Keratinocyte (primary cell): ENCODE measurements around the gene LSAMP.

Experiments used
- EZH2 ChIP-seq: IDR thresholded peaks from one replicate; pipeline ENCODE4 v1.6.1; 2012; ENCODE audit warnings: inconsistent platforms, mild to moderate bottlenecking, low read length, moderate library complexity
- TF ChIP-seq, protein P1 (sequence below), 3 experiments: IDR thresholded peaks in 1 of 3; conservative IDR thresholded peaks in 1 of 3; optimal IDR thresholded peaks in 1 of 3; 2 replicates in 2 of 3; 3 replicates in 1 of 3; pipeline versions ENCODE3 to v1.5.1; 2011; ENCODE audit warnings: low read length in 3 of 3, mild to moderate bottlenecking in 3 of 3, moderate library complexity in 2 of 3, control low read depth in 1 of 3, inconsistent platforms in 1 of 3; ENCODE audit not compliant: insufficient read depth in 2 of 3; ENCODE audit errors: extremely low read depth in 1 of 3

DNA sequence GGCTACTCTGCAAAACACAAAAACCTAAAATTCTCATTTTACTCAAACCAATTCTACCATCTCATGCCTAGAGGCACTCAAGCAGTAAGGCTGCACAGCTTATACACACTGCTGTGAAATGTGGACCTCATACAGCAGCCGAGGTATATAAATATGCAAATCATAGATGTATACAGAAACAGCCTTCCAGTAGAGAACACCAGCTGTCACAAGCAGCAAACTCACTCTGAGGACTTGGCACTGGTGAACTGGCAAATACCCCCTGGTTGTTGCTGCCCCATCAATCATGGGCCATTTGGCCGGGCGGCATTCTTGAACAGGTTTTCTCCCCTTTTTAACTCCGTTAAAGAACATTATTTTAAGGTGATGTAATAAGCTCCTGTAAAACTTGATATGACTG is 378.0 kb downstream of the LSAMP start:
- TF ChIP-seq, protein P1, sequence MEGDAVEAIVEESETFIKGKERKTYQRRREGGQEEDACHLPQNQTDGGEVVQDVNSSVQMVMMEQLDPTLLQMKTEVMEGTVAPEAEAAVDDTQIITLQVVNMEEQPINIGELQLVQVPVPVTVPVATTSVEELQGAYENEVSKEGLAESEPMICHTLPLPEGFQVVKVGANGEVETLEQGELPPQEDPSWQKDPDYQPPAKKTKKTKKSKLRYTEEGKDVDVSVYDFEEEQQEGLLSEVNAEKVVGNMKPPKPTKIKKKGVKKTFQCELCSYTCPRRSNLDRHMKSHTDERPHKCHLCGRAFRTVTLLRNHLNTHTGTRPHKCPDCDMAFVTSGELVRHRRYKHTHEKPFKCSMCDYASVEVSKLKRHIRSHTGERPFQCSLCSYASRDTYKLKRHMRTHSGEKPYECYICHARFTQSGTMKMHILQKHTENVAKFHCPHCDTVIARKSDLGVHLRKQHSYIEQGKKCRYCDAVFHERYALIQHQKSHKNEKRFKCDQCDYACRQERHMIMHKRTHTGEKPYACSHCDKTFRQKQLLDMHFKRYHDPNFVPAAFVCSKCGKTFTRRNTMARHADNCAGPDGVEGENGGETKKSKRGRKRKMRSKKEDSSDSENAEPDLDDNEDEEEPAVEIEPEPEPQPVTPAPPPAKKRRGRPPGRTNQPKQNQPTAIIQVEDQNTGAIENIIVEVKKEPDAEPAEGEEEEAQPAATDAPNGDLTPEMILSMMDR (optimal IDR thresholded peaks at IDR 0.05 in 1 of 3, IDR thresholded peaks at IDR 0.05 in 1 of 3, conservative IDR thresholded peaks at IDR 0.05 in 1 of 3; ENCODE audit: extremely low read depth in 1 of 3, insufficient read depth in 2 of 3, low read length in 3 of 3): no peak
- no peak for TF ChIP-seq EZH2
